H1 (cell line): ENCODE results near the gene RANBP17.

Experiments
- CEBPB ChIP-seq: IDR thresholded peaks from 2 replicates; pipeline ENCODE4 v1.6.1; 2012; ENCODE audit warnings: low read depth, low read length
- CREB1 ChIP-seq: IDR thresholded peaks from 2 replicates; pipeline ENCODE4 v1.6.1; 2012; ENCODE audit warnings: inconsistent platforms
- NRF1 ChIP-seq: IDR thresholded peaks from 2 replicates; pipeline ENCODE4 v1.6.1; 2011; ENCODE audit warnings: mild to moderate bottlenecking, low read depth, low read length, improper control_type of control experiment
- YY1 ChIP-seq: IDR thresholded peaks from 2 replicates; pipeline ENCODE4 v1.6.1; 2011; ENCODE audit warnings: low read depth, mild to moderate bottlenecking, low read length

DNA sequence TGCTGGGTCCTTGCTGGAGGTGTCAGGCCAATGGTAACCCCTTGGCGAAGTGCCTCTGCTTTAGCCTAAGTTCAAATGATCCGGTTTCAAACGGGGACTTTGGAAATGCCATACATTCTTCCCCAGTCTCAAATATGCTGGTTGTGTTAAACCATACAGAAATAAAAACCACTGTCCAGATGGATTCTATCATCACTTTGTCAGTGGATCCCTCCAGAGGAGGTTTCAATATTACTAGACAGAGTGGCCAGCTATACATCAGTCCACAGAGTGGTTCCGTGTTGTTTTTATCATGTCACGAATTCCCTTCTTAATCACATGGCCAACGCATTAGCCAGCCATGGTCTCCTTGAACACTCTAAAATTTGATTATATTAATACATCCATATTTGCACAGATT is 7.3 kb upstream of the RANBP17 start:
- no peak for TF ChIP-seq NRF1
- no peak for TF ChIP-seq YY1
- TF ChIP-seq CEBPB: no peak
- TF ChIP-seq CREB1: no peak
